HFFc6 (cell line): ENCODE data around the gene TLN1. TPM values are rescaled to one million over a fixed set of nuclear protein-coding genes. Genes with fewer than 3 reads are reported as not detected.

Experiments used
- DNase-seq: peaks from one replicate; pipeline ENCODE4 v3.0.0-alpha.2; 2018
- H3K27ac Mint-ChIP-seq: 2 replicates; pipeline ENCODE4 v1.8.0; 2020; ENCODE audit warnings: mild to moderate bottlenecking, mixed read lengths
- H3K27me3 Mint-ChIP-seq: 2 replicates; pipeline ENCODE4 v1.8.0; 2021; ENCODE audit warnings: mild to moderate bottlenecking, moderate library complexity, mixed read lengths; ENCODE audit not compliant: insufficient read depth
- H3K36me3 Mint-ChIP-seq: 2 replicates; pipeline ENCODE4 v1.8.0; 2021; ENCODE audit warnings: low read depth, mixed read lengths
- H3K4me1 Mint-ChIP-seq: 2 replicates; pipeline ENCODE4 v1.8.0; 2020; ENCODE audit warnings: low read depth, mixed read lengths
- H3K4me3 Mint-ChIP-seq: 2 replicates; pipeline ENCODE4 v1.8.0; 2020; ENCODE audit warnings: mild to moderate bottlenecking, moderate library complexity, mixed read lengths
- H3K9me3 Mint-ChIP-seq: 2 replicates; pipeline ENCODE4 v1.8.0; 2020; ENCODE audit warnings: mild to moderate bottlenecking, mixed read lengths
- microRNA-seq: library from miRNA; unstranded; fragments of <30 nt; microRNA quantifications from one replicate; pipeline ENCODE4, GENCODE V29; 2019
- total RNA-seq, 6 experiments: library from RNA; stranded (reverse); fragmentation: NEBNext Ultra II Directional; extraction: Animal tissue kit (Norgen Biotek cat#: 25700); gene quantifications; 2 replicates in 1 of 6; 3 replicates in 5 of 6; pipeline ENCODE4 v1.2.3, GENCODE V29; 2021
- TF ChIP-seq, protein P1 (sequence below): fragments of 200-600 bp; sonication (generic); IDR thresholded peaks from 2 replicates; pipeline ENCODE4 v1.5.0; 2021; ENCODE audit warnings: antibody characterized with exemption, mild to moderate bottlenecking

Gene TLN1
- total RNA-seq, 6 experiments from 2014 or later: 470 to 562 (median 491) TPM

DNA sequence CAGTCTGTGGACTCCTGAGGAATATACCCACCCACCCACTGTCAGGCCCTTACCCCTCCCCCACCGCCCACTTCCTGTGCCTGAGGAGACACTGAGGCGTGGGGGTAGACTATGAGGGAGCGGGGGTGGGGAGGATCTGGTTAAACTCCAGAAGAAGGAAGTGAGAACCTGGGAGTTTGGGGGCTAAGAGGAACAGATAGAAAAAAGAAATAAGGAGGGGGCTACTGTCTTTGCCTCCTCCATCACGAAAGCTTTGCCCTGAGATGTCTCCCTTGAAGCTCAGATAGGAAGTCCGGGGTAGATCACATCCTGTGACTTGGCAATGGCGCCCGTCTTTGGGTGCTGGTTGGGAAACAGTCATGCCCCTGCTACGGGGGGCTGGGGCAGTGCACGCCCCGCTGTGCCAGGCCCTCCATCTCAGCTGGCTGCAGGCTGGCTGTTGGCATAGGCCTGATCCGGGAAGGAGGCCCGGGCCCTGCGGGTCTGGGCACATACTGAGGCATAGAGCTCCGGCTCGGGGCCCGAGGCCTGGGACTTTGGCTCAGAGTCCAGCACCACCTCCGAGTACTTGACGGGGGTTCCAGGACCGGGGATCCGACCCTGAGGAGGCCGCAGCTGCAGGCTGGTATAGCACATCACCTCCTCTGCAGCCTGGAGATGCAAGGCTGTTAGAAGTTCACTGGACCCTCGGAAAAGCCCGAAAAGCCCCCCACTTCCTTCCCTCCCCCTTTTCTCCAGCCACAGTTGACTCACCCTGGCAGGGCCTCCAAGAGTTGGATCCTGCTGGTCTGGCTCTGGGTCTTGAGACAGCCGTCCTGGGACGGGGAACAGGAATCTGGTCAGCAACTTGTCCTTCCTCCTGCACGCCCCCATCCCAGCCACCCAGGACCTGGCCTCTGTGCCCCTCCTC, 82.3 kb downstream of the TLN1 start:
- Mint-ChIP-seq H3K4me1 (peaks cover 22% of the 10 kb centered on the region), H3K36me3 (no peaks in the 10 kb centered on the region), H3K4me3 (no peak overlapping the region), H3K27me3 (peaks cover 5% of the 10 kb centered on the region), H3K9me3 (no peaks in the 10 kb centered on the region), H3K27ac (no peak overlapping the region)
- DNase-seq: no peak
- TF ChIP-seq, protein P1, sequence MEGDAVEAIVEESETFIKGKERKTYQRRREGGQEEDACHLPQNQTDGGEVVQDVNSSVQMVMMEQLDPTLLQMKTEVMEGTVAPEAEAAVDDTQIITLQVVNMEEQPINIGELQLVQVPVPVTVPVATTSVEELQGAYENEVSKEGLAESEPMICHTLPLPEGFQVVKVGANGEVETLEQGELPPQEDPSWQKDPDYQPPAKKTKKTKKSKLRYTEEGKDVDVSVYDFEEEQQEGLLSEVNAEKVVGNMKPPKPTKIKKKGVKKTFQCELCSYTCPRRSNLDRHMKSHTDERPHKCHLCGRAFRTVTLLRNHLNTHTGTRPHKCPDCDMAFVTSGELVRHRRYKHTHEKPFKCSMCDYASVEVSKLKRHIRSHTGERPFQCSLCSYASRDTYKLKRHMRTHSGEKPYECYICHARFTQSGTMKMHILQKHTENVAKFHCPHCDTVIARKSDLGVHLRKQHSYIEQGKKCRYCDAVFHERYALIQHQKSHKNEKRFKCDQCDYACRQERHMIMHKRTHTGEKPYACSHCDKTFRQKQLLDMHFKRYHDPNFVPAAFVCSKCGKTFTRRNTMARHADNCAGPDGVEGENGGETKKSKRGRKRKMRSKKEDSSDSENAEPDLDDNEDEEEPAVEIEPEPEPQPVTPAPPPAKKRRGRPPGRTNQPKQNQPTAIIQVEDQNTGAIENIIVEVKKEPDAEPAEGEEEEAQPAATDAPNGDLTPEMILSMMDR: no peak

Small RNA genes within 50 kb of the gene (microRNA-seq; reads per million reads assigned to microRNA genes)
- gene MIR6852: 2.3 reads per million
- gene MIR6853: not detected

Other genes starting within 250 kb of the TLN1 start
- gene RUSC2, start 242.1 kb downstream of the TLN1 start, total RNA-seq: 10 to 100 TPM; 54.0 to 70.7 (median 59.9) TPM
- 10 to 100 TPM; 25.4 to 33.2 (median 28.5) TPM for gene TESK1, start 126.9 kb downstream of the TLN1 start, total RNA-seq
- gene CD72, start 113.8 kb downstream of the TLN1 start, total RNA-seq: under 1 TPM; 0.37 to 0.87 (median 0.49) TPM
- not detected for gene SIT1, start 81.3 kb downstream of the TLN1 start, total RNA-seq
- gene RMRP, start 74.2 kb downstream of the TLN1 start, total RNA-seq: over 10,000 TPM in 5 of 6 experiments, 1,000 to 10,000 TPM in 1; 9,197 to 39,404 (median 23,537) TPM
- gene CCDC107, start 73.9 kb downstream of the TLN1 start, total RNA-seq: 10 to 100 TPM; 22.5 to 29.8 (median 24.6) TPM
- gene ARHGEF39, start 67.0 kb downstream of the TLN1 start, total RNA-seq: 1 to 10 TPM; 1.7 to 4.4 (median 2.6) TPM
- under 1 TPM in 1 of 6 experiments, not detected in 5; 0.28 TPM for gene CA9, start 58.3 kb downstream of the TLN1 start, total RNA-seq
- gene TPM2, start 42.3 kb downstream of the TLN1 start, total RNA-seq: 1,000 to 10,000 TPM; 1,810 to 3,557 (median 2,546) TPM
- gene CREB3, start 471 bp upstream of the TLN1 start, total RNA-seq: 100 to 1,000 TPM; 106 to 127 (median 114) TPM
- 10 to 100 TPM; 22.9 to 25.7 (median 24.0) TPM for gene GBA2, start 17.0 kb upstream of the TLN1 start, total RNA-seq
- gene RGP1, start 17.1 kb upstream of the TLN1 start, total RNA-seq: 10 to 100 TPM; 27.6 to 35.1 (median 30.9) TPM
- not detected for gene MSMP, start 22.1 kb upstream of the TLN1 start, total RNA-seq
- 10 to 100 TPM; 38.3 to 48.5 (median 41.7) TPM for gene NPR2, start 59.4 kb upstream of the TLN1 start, total RNA-seq
- gene SPAG8, start 80.1 kb upstream of the TLN1 start, total RNA-seq: 1 to 10 TPM in 4 of 6 experiments, under 1 TPM in 2; 0.80 to 1.7 (median 1.2) TPM
- gene HINT2, start 82.8 kb upstream of the TLN1 start, total RNA-seq: 10 to 100 TPM; 23.3 to 35.3 (median 34.6) TPM
- gene FAM221B, start 96.5 kb upstream of the TLN1 start, total RNA-seq: not detected
- gene TMEM8B, start 97.0 kb upstream of the TLN1 start, total RNA-seq: 10 to 100 TPM in 5 of 6 experiments, 1 to 10 TPM in 1; 8.7 to 15.2 (median 12.0) TPM
- not detected for gene OR13J1, start 138.2 kb upstream of the TLN1 start, total RNA-seq
- 1 to 10 TPM; 2.5 to 4.1 (median 3.3) TPM for gene HRCT1, start 174.0 kb upstream of the TLN1 start, total RNA-seq
- under 1 TPM in 5 of 6 experiments, not detected in 1; 0.19 to 0.34 (median 0.23) TPM for gene SPAAR, start 177.3 kb upstream of the TLN1 start, total RNA-seq
- gene OR2S2, start 226.0 kb upstream of the TLN1 start, total RNA-seq: not detected